Measurements from ENCODE around the gene RPL18.
A peak's percentile ranks its signal among the peaks of the same experiment; 100 is the strongest.
"Not testable (repeated sequence)": the region's sequence is repeated elsewhere in the genome, so short reads cannot be mapped to it uniquely, and the experiment has no call there.

Gene RPL18

GRCh38 chr19:48618916-48619691 is at the start of gene RPL18, which contains the start of gene SPHK2:
TSS of gene RPL18 (minus strand) at chr19:48619178. CDS start at chr19:48619143, 35 bp downstream.
TSS of gene SPHK2 (plus strand) at chr19:48619506. CDS start at chr19:48620515, 1,009 bp downstream.
- DNase-seq (ENCODE audit: low read depth) = peak; percentile 100

- no peak for DNase-seq (ENCODE audit: low read depth)
Observed at GRCh38 chr19:48668761-48669160, 49.8 kb upstream of the RPL18 start.

- no peak for DNase-seq (ENCODE audit: low read depth)
Observed at GRCh38 chr19:48668332-48668731, 49.4 kb upstream of the RPL18 start.

- DNase-seq (ENCODE audit: low read depth) = no peak
Observed at GRCh38 chr19:48665786-48666185, 46.8 kb upstream of the RPL18 start.

GRCh38 chr19:48664476-48664875 is 45.5 kb upstream of the RPL18 start:
- no peak for DNase-seq (ENCODE audit: low read depth)

- DNase-seq (ENCODE audit: low read depth) = no peak
Observed at GRCh38 chr19:48663667-48664066, 44.7 kb upstream of the RPL18 start.

GRCh38 chr19:48661711-48662090 is 42.7 kb upstream of the RPL18 start:
- DNase-seq (ENCODE audit: low read depth) = no peak

GRCh38 chr19:48660852-48661710 is 42.1 kb upstream of the RPL18 start:
- peak; percentile 65 for DNase-seq (ENCODE audit: low read depth)

GRCh38 chr19:48659768-48660167 is 40.8 kb upstream of the RPL18 start:
- no peak for DNase-seq (ENCODE audit: low read depth)

- no peak for DNase-seq (ENCODE audit: low read depth)
Observed at GRCh38 chr19:48658483-48658882, 39.5 kb upstream of the RPL18 start.

- not testable (repeated sequence) for DNase-seq (ENCODE audit: low read depth)
Observed at GRCh38 chr19:48657828-48658227, 38.9 kb upstream of the RPL18 start.

- peak; percentile 90 for DNase-seq (ENCODE audit: low read depth)
Observed at GRCh38 chr19:48656840-48657474, 38.0 kb upstream of the RPL18 start.

- no peak for DNase-seq (ENCODE audit: low read depth)
Observed at GRCh38 chr19:48654299-48655059, 35.5 kb upstream of the RPL18 start.

- no peak for DNase-seq (ENCODE audit: low read depth)
Observed at GRCh38 chr19:48651683-48652048, 32.7 kb upstream of the RPL18 start.

GRCh38 chr19:48650974-48651682 is 32.1 kb upstream of the RPL18 start:
- no peak for DNase-seq (ENCODE audit: low read depth)

GRCh38 chr19:48648134-48648533 is 29.2 kb upstream of the RPL18 start:
- no peak for DNase-seq (ENCODE audit: low read depth)

- DNase-seq (ENCODE audit: low read depth) = no peak
Observed at GRCh38 chr19:48646722-48647216, 27.8 kb upstream of the RPL18 start.

- no peak for DNase-seq (ENCODE audit: low read depth)
Observed at GRCh38 chr19:48646001-48646721, 27.2 kb upstream of the RPL18 start, which contains the start of gene CA11. TSS of gene CA11 (minus strand) at chr19:48646187. CDS start at chr19:48645632, 555 bp downstream.

GRCh38 chr19:48645620-48646000 is 26.6 kb upstream of the RPL18 start:
- DNase-seq (ENCODE audit: low read depth) = no peak

Measured in GM04504 (cell line).